Endothelial cell of umbilical vein (primary cell): ENCODE results near the gene RTF2. TPM values are rescaled to one million over a fixed set of nuclear protein-coding genes. Genes with fewer than 3 reads are reported as not detected.
A peak's percentile ranks its signal among the peaks of the same experiment; 100 is the strongest.

ENCODE experiments used
- BruUV-seq: library from RNA; stranded (reverse); fragments of 400-500 nt; replicated peaks from 2 replicates; lab custom pipeline; 2021; lab: Mats Ljungman, UMichigan
- CTCF ChIA-PET: fragments of 300-600, 350-600 bp; sonication (Branson Sonifier 250); formaldehyde crosslinking; loops from one replicate; lab custom pipeline; 2021; ENCODE audit warnings: antibody characterized with exemption, inconsistent platforms; lab: Charles Lee
- POLR2A ChIA-PET: fragments of 300-600, 350-600 bp; sonication (Branson Sonifier 250); formaldehyde crosslinking; loops from one replicate; lab custom pipeline; 2021; ENCODE audit warnings: antibody characterized with exemption, inconsistent platforms; lab: Charles Lee
- DNase-seq: peaks from one replicate; pipeline ENCODE4 v3.0.0-alpha.2; 2011; ENCODE audit warnings: low read depth, low spot score
- FAIRE-seq: peaks from 2 replicates; lab custom pipeline; 2011; peaks lifted over from hg19 to GRCh38; lab: Jason Lieb, UNC
- H2AFZ ChIP-seq: 2 replicates; pipeline ENCODE4 v1.6.0; 2012; ENCODE audit warnings: low read depth, low read length, control low read depth, inconsistent platforms
- H3K27ac ChIP-seq: 2 replicates; pipeline ENCODE4 v1.5.1; 2011; ENCODE audit warnings: low read depth, mild to moderate bottlenecking, control low read depth, low read length, moderate library complexity; ENCODE audit not compliant: insufficient read depth
- H3K27me3 ChIP-seq, 2 experiments: 2 replicates each; pipeline versions ENCODE4 v1.6.0 to v1.6.1; 2011; ENCODE audit warnings: low read length in 2 of 2, mixed read lengths in 1 of 2; ENCODE audit not compliant: control insufficient read depth in 2 of 2, insufficient read depth in 2 of 2
- H3K36me3 ChIP-seq, 2 experiments: 2 replicates in 1 of 2; 3 replicates in 1 of 2; pipeline ENCODE4 v1.5.1; 2011; ENCODE audit warnings: low read length in 2 of 2, mild to moderate bottlenecking in 1 of 2, moderate library complexity in 1 of 2; ENCODE audit not compliant: control insufficient read depth in 2 of 2, insufficient read depth in 2 of 2; ENCODE audit errors: extremely low read depth in 1 of 2
- H3K4me1 ChIP-seq: 3 replicates; pipeline ENCODE4 v1.5.1; 2011; ENCODE audit warnings: mild to moderate bottlenecking, low read length; ENCODE audit not compliant: control insufficient read depth, insufficient read depth; ENCODE audit errors: extremely low read depth
- H3K4me2 ChIP-seq: 2 replicates; pipeline ENCODE4 v1.6.1; 2011; ENCODE audit warnings: low read length, control low read depth, mixed read lengths; ENCODE audit not compliant: insufficient read depth
- H3K4me3 ChIP-seq, 3 experiments: fragments of 200-600 bp in 1 of 3; sonication (generic), shearing (Covaris generic) in 1 of 3; replicated peaks in 1 of 3; 2 replicates each; pipeline ENCODE4 v1.5.1; 2011 to 2016; ENCODE audit warnings: control low read depth in 3 of 3, low read length in 3 of 3, mild to moderate bottlenecking in 2 of 3, inconsistent platforms in 1 of 3, low read depth in 1 of 3, moderate library complexity in 1 of 3; ENCODE audit not compliant: insufficient read depth in 1 of 3
- H3K79me2 ChIP-seq: 2 replicates; pipeline ENCODE4 v1.6.0; 2012; ENCODE audit warnings: low read length, inconsistent platforms; ENCODE audit not compliant: control insufficient read depth, insufficient read depth
- H3K9ac ChIP-seq: replicated peaks from 2 replicates; pipeline ENCODE3; 2011; ENCODE audit warnings: low read length, control low read depth; ENCODE audit not compliant: insufficient read depth; ENCODE audit errors: extremely low read depth
- H3K9me1 ChIP-seq: replicated peaks from 3 replicates; pipeline ENCODE4 v1.6.0; 2011; ENCODE audit warnings: mild to moderate bottlenecking, low read length; ENCODE audit not compliant: control insufficient read depth, insufficient read depth; ENCODE audit errors: extremely low read depth
- H3K9me3 ChIP-seq: replicated peaks from 2 replicates; pipeline ENCODE4 v1.5.1; 2012; ENCODE audit warnings: low read length, inconsistent platforms; ENCODE audit not compliant: control insufficient read depth, insufficient read depth
- H4K20me1 ChIP-seq: replicated peaks from 2 replicates; pipeline ENCODE3; 2011; ENCODE audit warnings: mild to moderate bottlenecking, low read length; ENCODE audit not compliant: control insufficient read depth, insufficient read depth; ENCODE audit errors: extremely low read depth
- EZH2 ChIP-seq: IDR thresholded peaks from 2 replicates; pipeline ENCODE4 v1.6.1; 2012; ENCODE audit warnings: borderline replicate concordance, low read depth, mild to moderate bottlenecking, moderate library complexity, low read length, inconsistent platforms; ENCODE audit not compliant: severe bottlenecking
- GATA2 ChIP-seq: IDR thresholded peaks from 2 replicates; pipeline ENCODE4 v1.7.0; 2011; ENCODE audit warnings: low read depth, mild to moderate bottlenecking, moderate library complexity, mixed read lengths, low read length; ENCODE audit not compliant: insufficient read length, insufficient read depth
- JUN ChIP-seq: IDR thresholded peaks from 2 replicates; pipeline ENCODE4 v1.6.1; 2011; ENCODE audit warnings: borderline replicate concordance, low read depth; ENCODE audit not compliant: insufficient read length, insufficient read depth
- MYC ChIP-seq: IDR thresholded peaks from one replicate; pipeline ENCODE4 v1.6.1; 2011; ENCODE audit warnings: mild to moderate bottlenecking, low read depth, low read length
- POLR2A ChIP-seq: IDR thresholded peaks from 2 replicates; pipeline ENCODE4 v1.6.1; 2012; ENCODE audit warnings: low read depth, mild to moderate bottlenecking, control low read depth, low read length
- POLR2AphosphoS5 ChIP-seq: IDR thresholded peaks from 2 replicates; pipeline ENCODE4 v1.6.1; 2012; ENCODE audit warnings: low read depth, mild to moderate bottlenecking, control low read depth, low read length, moderate library complexity; ENCODE audit not compliant: insufficient read depth
- dilution Hi-C: fragments of 300-500 bp; cut with MboI; formaldehyde crosslinking; loops from one replicate; pipeline ENCODE4 v1.15.0; 2019; ENCODE audit warnings: low sequenced_read_pairs; ENCODE audit not compliant: extremely low pct_ligation_motif_present
- intact Hi-C: fragments of 100-400 bp; cut with micrococcal nuclease; formaldehyde crosslinking; loops from one replicate; pipeline ENCODE4 v1.10.0; 2022
- polyA plus RNA-seq, 4 experiments: library from polyadenylated mRNA; depleted of rRNA in 3 of 4; stranded (reverse) in 3 of 4; unstranded in 1 of 4; fragments of >200 nt; gene quantifications; 2 replicates each; pipeline versions ENCODE4 v1.2.1 to v1.2.3, GENCODE V29; 2011 to 2012; ENCODE audit warnings: missing spikeins in 1 of 4
- total RNA-seq: library from RNA; stranded (reverse); gene quantifications from 2 replicates; pipeline ENCODE4 v1.2.3, GENCODE V29; 2021
- TF ChIP-seq, protein P1 (sequence below): IDR thresholded peaks from 2 replicates; pipeline ENCODE4 v1.6.1; 2011; ENCODE audit not compliant: insufficient read depth, insufficient read length
- TF ChIP-seq, protein P2 (sequence below), 2 donors: IDR thresholded peaks; 1 replicate in 1 of 2; 2 replicates in 1 of 2; pipeline ENCODE4 v1.5.1; 2011; ENCODE audit warnings: low read length in 2 of 2, mild to moderate bottlenecking in 2 of 2, moderate library complexity in 2 of 2, control low read depth in 1 of 2, inconsistent platforms in 1 of 2, low read depth in 1 of 2; ENCODE audit not compliant: insufficient read depth in 1 of 2; ENCODE audit errors: extremely low read depth in 1 of 2

Gene RTF2
- total and polyA plus RNA-seq, 2 donors (not counting 3 experiments of a cell fraction or from before 2014, with no cell fraction given), result 68.8 to 84.7 TPM

DNA sequence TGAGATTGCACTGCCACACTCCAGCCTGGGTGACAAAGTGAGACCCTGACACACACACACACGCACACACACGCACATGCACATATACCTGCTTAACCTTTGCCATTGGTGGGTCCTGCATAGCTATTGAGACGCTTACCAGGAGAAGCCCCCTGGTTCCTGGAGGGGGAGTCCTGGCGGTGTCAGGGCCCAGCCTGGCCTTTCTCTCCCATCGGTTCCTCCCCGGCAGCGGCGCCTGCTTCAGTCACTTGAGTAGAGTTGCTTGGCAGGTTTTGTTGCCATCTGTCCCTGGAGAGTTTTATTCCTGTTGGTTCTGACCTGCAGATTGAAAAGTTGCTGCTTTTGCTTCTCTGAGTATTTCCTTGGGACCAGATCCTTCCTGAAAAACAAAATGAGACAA is 35.5 kb downstream of the RTF2 start:
- no peaks in the 10 kb centered on the region for H3K9me3 ChIP-seq
- CTCF ChIA-PET, result interaction anchor here (0.6 kb wide), 1 partner anchor 28 kb away, joined by 3 read pairs; no protein-coding TSS in a partner anchor
- H3K9ac ChIP-seq, result no peak overlapping the region
- peaks cover 3% of the 10 kb centered on the region for H3K79me2 ChIP-seq
- H3K4me2 ChIP-seq, result no peak overlapping the region
- no TSS peak for BruUV-seq
- H3K36me3 ChIP-seq, result no peaks in the 10 kb centered on the region
- POLR2A ChIA-PET, result no interaction called here
- intact Hi-C loops, result no loop called here
- H3K27me3 ChIP-seq, result no peaks in the 10 kb centered on the region
- FAIRE-seq, result no peak
- H3K9me1 ChIP-seq, result no peaks in the 10 kb centered on the region
- H3K27ac ChIP-seq, result no peak overlapping the region
- no peak overlapping the region for H3K4me3 ChIP-seq
- no peak overlapping the region for H2AFZ ChIP-seq
- dilution Hi-C loops, result no loop called here
- no peaks in the 10 kb centered on the region for H4K20me1 ChIP-seq
- H3K4me1 ChIP-seq, result peaks cover 10% of the 10 kb centered on the region
- no peak for DNase-seq
- TF ChIP-seq POLR2A, result no peak
- TF ChIP-seq GATA2, result no peak
- TF ChIP-seq JUN, result no peak
- no peak for TF ChIP-seq MYC

DNA sequence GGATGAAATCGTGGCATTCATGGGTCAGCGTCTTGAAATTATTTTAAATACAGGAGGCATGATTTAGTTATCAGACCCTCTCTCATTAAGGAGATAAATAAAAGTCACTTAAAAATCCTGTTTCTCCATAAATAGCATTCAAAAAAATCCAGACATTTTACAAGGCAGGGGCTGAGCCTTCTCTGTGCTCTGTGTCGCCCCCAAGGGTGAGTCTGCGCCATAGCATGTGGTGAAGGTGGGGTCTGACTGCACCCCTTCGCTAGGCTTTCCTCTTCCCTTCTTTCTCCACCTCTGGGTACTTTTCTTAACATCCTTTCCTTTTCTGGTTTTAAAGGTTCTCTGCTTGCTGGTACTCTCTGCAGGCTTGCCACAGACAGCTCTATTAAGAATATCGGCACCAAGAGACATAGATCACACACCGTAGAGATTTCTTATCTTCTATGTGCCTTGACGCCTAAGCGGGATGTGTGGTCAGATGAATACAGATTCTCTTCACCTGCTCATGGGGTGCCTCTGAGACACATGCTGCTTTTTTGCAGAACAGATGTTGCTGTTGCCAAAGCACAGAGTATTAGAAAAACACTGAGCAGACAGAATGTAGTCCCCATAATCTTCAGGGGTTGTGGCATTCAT is 36.1 kb downstream of the RTF2 start:
- no peak for FAIRE-seq
- Histone ChIP-seq H3K9me1 (no peaks in the 10 kb centered on the region), H3K36me3 (no peaks in the 10 kb centered on the region), H3K9me3 (no peaks in the 10 kb centered on the region), H2AFZ (no peak overlapping the region), H3K27me3 (no peaks in the 10 kb centered on the region), H3K79me2 (peaks cover 3% of the 10 kb centered on the region), H3K4me3 (no peak overlapping the region), H3K4me2 (no peak overlapping the region), H3K4me1 (peaks cover 10% of the 10 kb centered on the region), H4K20me1 (no peaks in the 10 kb centered on the region), H3K9ac (no peak overlapping the region), H3K27ac (no peak overlapping the region)
- dilution Hi-C loops, result no loop called here
- intact Hi-C loops, result no loop called here
- DNase-seq, result no peak
- CTCF ChIA-PET, result interaction anchor here (0.6 kb wide), 1 partner anchor 28 kb away, joined by 3 read pairs; no protein-coding TSS in a partner anchor
- no TSS peak for BruUV-seq
- TF ChIP-seq POLR2A (no peak), JUN (no peak), MYC (no peak), EZH2 (no peak), POLR2AphosphoS5 (no peak)
- TF ChIP-seq, protein P1, sequence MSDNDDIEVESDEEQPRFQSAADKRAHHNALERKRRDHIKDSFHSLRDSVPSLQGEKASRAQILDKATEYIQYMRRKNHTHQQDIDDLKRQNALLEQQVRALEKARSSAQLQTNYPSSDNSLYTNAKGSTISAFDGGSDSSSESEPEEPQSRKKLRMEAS, result no peak
- TF ChIP-seq, protein P2, sequence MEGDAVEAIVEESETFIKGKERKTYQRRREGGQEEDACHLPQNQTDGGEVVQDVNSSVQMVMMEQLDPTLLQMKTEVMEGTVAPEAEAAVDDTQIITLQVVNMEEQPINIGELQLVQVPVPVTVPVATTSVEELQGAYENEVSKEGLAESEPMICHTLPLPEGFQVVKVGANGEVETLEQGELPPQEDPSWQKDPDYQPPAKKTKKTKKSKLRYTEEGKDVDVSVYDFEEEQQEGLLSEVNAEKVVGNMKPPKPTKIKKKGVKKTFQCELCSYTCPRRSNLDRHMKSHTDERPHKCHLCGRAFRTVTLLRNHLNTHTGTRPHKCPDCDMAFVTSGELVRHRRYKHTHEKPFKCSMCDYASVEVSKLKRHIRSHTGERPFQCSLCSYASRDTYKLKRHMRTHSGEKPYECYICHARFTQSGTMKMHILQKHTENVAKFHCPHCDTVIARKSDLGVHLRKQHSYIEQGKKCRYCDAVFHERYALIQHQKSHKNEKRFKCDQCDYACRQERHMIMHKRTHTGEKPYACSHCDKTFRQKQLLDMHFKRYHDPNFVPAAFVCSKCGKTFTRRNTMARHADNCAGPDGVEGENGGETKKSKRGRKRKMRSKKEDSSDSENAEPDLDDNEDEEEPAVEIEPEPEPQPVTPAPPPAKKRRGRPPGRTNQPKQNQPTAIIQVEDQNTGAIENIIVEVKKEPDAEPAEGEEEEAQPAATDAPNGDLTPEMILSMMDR (IDR thresholded peaks at IDR 0.05; ENCODE audit: extremely low read depth in 1 of 2, insufficient read depth in 1 of 2, low read depth in 1 of 2, low read length in 2 of 2), result peak; percentile 32 to 58
- POLR2A ChIA-PET, result no interaction called here
